Heart right ventricle (tissue), 16 donors: Measurements from ENCODE around the gene FRAS1. TPM values are rescaled to one million over a fixed set of nuclear protein-coding genes. Genes with fewer than 3 reads are reported as not detected.

Experiments used
- ATAC-seq, 8 donors: fragments of 200-7000 bp; cut with Tn5 transposase; one replicate each; pipeline ENCODE4 v1.9.1; 2020; ENCODE audit warnings: mild to moderate bottlenecking in 8 of 8, moderate library complexity in 8 of 8, moderate number of reproducible peaks in 1 of 8
- DNase-seq, 2 donors: peaks; one replicate each; pipeline ENCODE4 v3.0.0-alpha.2; 2020
- H3K27ac ChIP-seq, 10 donors: fragments of 200-600 bp; sonication (generic) in 2 of 10; one replicate each; pipeline versions ENCODE4 v1.5.0 to v1.8.0; 2020 to 2022; ENCODE audit warnings: mild to moderate bottlenecking in 3 of 10
- H3K27me3 ChIP-seq, 7 donors: fragments of 200-600 bp; one replicate each; pipeline ENCODE4 v1.8.0; 2021 to 2022; ENCODE audit warnings: mild to moderate bottlenecking in 2 of 7
- H3K36me3 ChIP-seq, 9 donors: fragments of 200-600 bp; sonication (generic) in 1 of 9; one replicate each; pipeline versions ENCODE4 v1.5.0 to v1.8.0; 2020 to 2022; ENCODE audit warnings: mild to moderate bottlenecking in 2 of 9
- H3K4me1 ChIP-seq, 9 donors: fragments of 200-600 bp; sonication (generic) in 1 of 9; one replicate each; pipeline versions ENCODE4 v1.5.0 to v1.8.0; 2020 to 2022; ENCODE audit warnings: mild to moderate bottlenecking in 4 of 9
- H3K4me3 ChIP-seq, 10 donors: fragments of 200-600 bp; sonication (generic) in 2 of 10; one replicate each; pipeline versions ENCODE4 v1.5.0 to v1.8.0; 2020 to 2022; ENCODE audit warnings: mild to moderate bottlenecking in 7 of 10, moderate library complexity in 2 of 10
- H3K9me3 ChIP-seq, 11 donors: fragments of 200-600 bp in 10 of 11; sonication (generic) in 2 of 11; one replicate each; pipeline versions ENCODE4 v1.5.0 to v1.8.0; 2013 to 2022; ENCODE audit warnings: mild to moderate bottlenecking in 2 of 11, control low read depth in 1 of 11, moderate library complexity in 1 of 11
- CTCF ChIP-seq, 9 donors: fragments of 200-600 bp; sonication (generic) in 2 of 9; IDR thresholded peaks; one replicate each; pipeline versions ENCODE4 v1.5.0 to v1.8.0; 2021 to 2022; ENCODE audit warnings: antibody characterized with exemption in 9 of 9, mild to moderate bottlenecking in 5 of 9, moderate library complexity in 1 of 9
- WGBS, 2 donors: extraction: QIAGEN DNeasy Blood & Tissue Kit; methylation state at CpG; one replicate each; pipeline ENCODE4 v1.1.7; 2013; ENCODE audit warnings: inconsistent platforms in 1 of 2; 5-methylcytosine and 5-hydroxymethylcytosine counted together
- intact Hi-C, 10 donors: fragments of 100-400 bp; cut with DNase I; formaldehyde crosslinking; loops; one replicate each; pipeline versions ENCODE4 v1.11.1 to v1.14.2; 2022
- polyA plus RNA-seq, 2 donors: library from polyadenylated mRNA; stranded (reverse); fragments of 200-250 nt; gene quantifications; one replicate each; pipeline ENCODE4 v1.2.3, GENCODE V29; 2013
- total RNA-seq, 10 donors: library from RNA; stranded (reverse); fragmentation: NEBNext Ultra II Directional in 3 of 10; extraction: Animal tissue kit (Norgen Biotek cat#: 25700) in 3 of 10; gene quantifications; one replicate each; pipeline versions ENCODE4 v1.2.1 to v1.2.4, GENCODE V29; 2021 to 2023
- donor health status: Arrhythmogenic right ventricular cardiomyopathy.
- donor health status: ischemic (EF 13 %, LVEDD 7.1; RV severe dilation, severe dysfunction).
- donor health status: healthy with polysubstance abuse.
- donor health status: DM: no; HTN: yes; CAD: no.
- donor health status: DM: no; HTN: no; CAD: no.
- donor health status: ischemic (EF 25% LVEDD 6.9; RV normal size, moderate dysfunction).
- donor health status: ischemic (EF 25% LVEDD 5.7; RV mildly dilated, moderate dysfunction).
- donor health status: healthy.
- donor health status: DM: yes; HTN: yes; CAD: no.
- donor health status: Ischemic cardiomyopathy.
- donor health status: ischemic (EF 35%, LVEDD 5.7; RV mildly dilated, moderate dysfunction).
- donor health status: nonischemic (EF 11% LVEDD 7.7; RV severe dilation, severe dysfunction).
- donor health status: DM: yes; HTN: yes; CAD: no.
- donor health status: PGD.
- donor health status: ischemic (EF 29% LVEDD 5.4; RV normal size, mild dysfunction).
- donor health status: nonischemic (EF 23%, LVEDD 6.1; RV moderate dilation, normal function).

Gene FRAS1
- total and polyA plus RNA-seq, 12 donors, result 0.93 to 6.2 (median 3.1) TPM

- no peak for TF ChIP-seq CTCF (IDR thresholded peaks at IDR 0.05)
- Histone ChIP-seq H3K27me3 (no peaks in the 10 kb centered on the region), H3K4me3 (no peak overlapping the region), H3K9me3 (no peaks in the 10 kb centered on the region), H3K27ac (no peak overlapping the region), H3K4me1 (no peaks in the 10 kb centered on the region), H3K36me3 (no peaks in the 10 kb centered on the region)
- WGBS, 2 donors, result 85 to 95% methylated on average over 2 of the region's 2 CpGs
- DNase-seq (no peak), ATAC-seq (no peak)
- intact Hi-C loops, result no loop called here
Measured at GRCh38 chr4:78529569-78530209, 472.6 kb downstream of the FRAS1 start.

- WGBS, 2 donors, result 62 to 83% methylated on average over 1 of the region's 1 CpG
- H3K27ac ChIP-seq, result no peak overlapping the region
- H3K27me3 ChIP-seq, result no peaks in the 10 kb centered on the region
- no peak for ATAC-seq
- no peak for DNase-seq
- TF ChIP-seq CTCF (IDR thresholded peaks at IDR 0.05), result no peak
- H3K4me3 ChIP-seq, result no peak overlapping the region
- H3K4me1 ChIP-seq, result no peaks in the 10 kb centered on the region
- H3K36me3 ChIP-seq, result no peaks in the 10 kb centered on the region
- intact Hi-C loops, result no loop called here
- no peaks in the 10 kb centered on the region for H3K9me3 ChIP-seq
Measured at GRCh38 chr4:78532046-78532445, 474.9 kb downstream of the FRAS1 start.

GRCh38 chr4:78533854-78534253 is 476.7 kb downstream of the FRAS1 start:
- no peak overlapping the region for H3K27ac ChIP-seq
- H3K4me1 ChIP-seq, result no peaks in the 10 kb centered on the region
- no peak for DNase-seq
- intact Hi-C loops, result no loop called here
- no peak for TF ChIP-seq CTCF (IDR thresholded peaks at IDR 0.05)
- no peak for ATAC-seq
- no peak overlapping the region for H3K4me3 ChIP-seq
- H3K36me3 ChIP-seq, result no peaks in the 10 kb centered on the region
- H3K9me3 ChIP-seq, result no peaks in the 10 kb centered on the region
- no peaks in the 10 kb centered on the region for H3K27me3 ChIP-seq
- WGBS, 2 donors, result 78% methylated on average over 5 of the region's 5 CpGs

GRCh38 chr4:78534286-78534955 is 477.3 kb downstream of the FRAS1 start:
- intact Hi-C loops, result no loop called here
- TF ChIP-seq CTCF (IDR thresholded peaks at IDR 0.05), result no peak
- DNase-seq (no peak), ATAC-seq (no peak)
- 90 to 94% methylated on average over 4 of the region's 4 CpGs for WGBS, 2 donors
- H3K36me3 ChIP-seq, result no peaks in the 10 kb centered on the region
- no peak overlapping the region for H3K4me3 ChIP-seq
- H3K9me3 ChIP-seq, result no peaks in the 10 kb centered on the region
- no peaks in the 10 kb centered on the region for H3K27me3 ChIP-seq
- H3K27ac ChIP-seq, result no peak overlapping the region
- no peaks in the 10 kb centered on the region for H3K4me1 ChIP-seq
